Measurements from ENCODE around the gene PWWP2B.
"Not testable (repeated sequence)": the region's sequence is repeated elsewhere in the genome, so short reads cannot be mapped to it uniquely, and the experiment has no call there.

PWWP2B gene

DNA sequence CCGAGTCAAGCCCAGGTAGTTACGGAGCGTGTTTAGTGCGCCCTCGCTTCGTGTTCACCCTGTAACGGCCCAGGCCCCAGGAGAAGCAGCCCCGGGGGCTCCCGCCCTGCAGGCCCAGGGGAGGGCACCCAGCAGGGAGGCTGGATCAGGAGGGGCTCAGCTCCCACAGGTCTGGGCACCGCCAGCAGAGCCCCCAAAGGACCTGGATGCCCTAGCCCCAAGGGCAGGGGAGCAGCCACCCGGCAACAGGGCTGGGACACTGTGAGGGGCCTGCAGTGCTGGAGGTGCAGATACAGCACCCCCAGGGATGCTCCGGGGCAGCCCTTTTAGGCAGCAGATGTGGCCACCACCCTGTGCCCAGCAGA is 35.2 kb downstream of the PWWP2B start:
- Histone ChIP-seq H3K9me2 (ENCODE audit: low read depth, low read length) (no peaks in the 10 kb centered on the region), H3F3A (ENCODE audit: insufficient read depth, low read length) (no peaks in the 10 kb centered on the region), H2AFZ (ENCODE audit: low read length) (no peak overlapping the region), H3K9ac (ENCODE audit: low read length) (no peak overlapping the region), H3K4me2 (ENCODE audit: low read length) (no peak overlapping the region), H3K9me3 (ENCODE audit: low read length) (no peaks in the 10 kb centered on the region), H3K27me3 (ENCODE audit: insufficient read depth, low read length) (no peaks in the 10 kb centered on the region), H3K27ac (ENCODE audit: low read depth, low read length, poor library complexity, severe bottlenecking) (no peak overlapping the region), H3K79me2 (ENCODE audit: insufficient read depth, low read length) (no peaks in the 10 kb centered on the region), H3K4me1 (ENCODE audit: insufficient read depth, low read length, severe bottlenecking) (peaks cover 3% of the 10 kb centered on the region), H4K20me1 (ENCODE audit: insufficient read depth, low read length) (no peaks in the 10 kb centered on the region), H3K4me3 (ENCODE audit: low read depth, low read length, poor library complexity, severe bottlenecking) (no peak overlapping the region), H3K36me3 (ENCODE audit: insufficient read depth, low read length) (no peaks in the 10 kb centered on the region)
- no peak for TF ChIP-seq EZH2 (IDR thresholded peaks at IDR 0.05; ENCODE audit: borderline replicate concordance, low read length)
- no peak for TF ChIP-seq CTCF (IDR thresholded peaks at IDR 0.05; ENCODE audit: low read length)

- Histone ChIP-seq H4K20me1 (ENCODE audit: insufficient read depth, low read length) (no peaks in the 10 kb centered on the region), H3K4me2 (ENCODE audit: low read length) (no peak overlapping the region), H3K9me2 (ENCODE audit: low read depth, low read length) (no peaks in the 10 kb centered on the region), H3F3A (ENCODE audit: insufficient read depth, low read length) (no peaks in the 10 kb centered on the region), H3K9ac (ENCODE audit: low read length) (no peak overlapping the region), H3K4me3 (ENCODE audit: low read depth, low read length, poor library complexity, severe bottlenecking) (no peak overlapping the region), H3K79me2 (ENCODE audit: insufficient read depth, low read length) (no peaks in the 10 kb centered on the region), H3K27ac (ENCODE audit: low read depth, low read length, poor library complexity, severe bottlenecking) (no peak overlapping the region), H3K9me3 (ENCODE audit: low read length) (no peaks in the 10 kb centered on the region), H2AFZ (ENCODE audit: low read length) (no peak overlapping the region), H3K4me1 (ENCODE audit: insufficient read depth, low read length, severe bottlenecking) (peaks cover 3% of the 10 kb centered on the region), H3K27me3 (ENCODE audit: insufficient read depth, low read length) (no peaks in the 10 kb centered on the region), H3K36me3 (ENCODE audit: insufficient read depth, low read length) (no peaks in the 10 kb centered on the region)
- no peak for TF ChIP-seq CTCF (IDR thresholded peaks at IDR 0.05; ENCODE audit: low read length)
- TF ChIP-seq EZH2 (IDR thresholded peaks at IDR 0.05; ENCODE audit: borderline replicate concordance, low read length) = no peak
Measured at GRCh38 chr10:132433671-132434340, 36.8 kb downstream of the PWWP2B start.

DNA sequence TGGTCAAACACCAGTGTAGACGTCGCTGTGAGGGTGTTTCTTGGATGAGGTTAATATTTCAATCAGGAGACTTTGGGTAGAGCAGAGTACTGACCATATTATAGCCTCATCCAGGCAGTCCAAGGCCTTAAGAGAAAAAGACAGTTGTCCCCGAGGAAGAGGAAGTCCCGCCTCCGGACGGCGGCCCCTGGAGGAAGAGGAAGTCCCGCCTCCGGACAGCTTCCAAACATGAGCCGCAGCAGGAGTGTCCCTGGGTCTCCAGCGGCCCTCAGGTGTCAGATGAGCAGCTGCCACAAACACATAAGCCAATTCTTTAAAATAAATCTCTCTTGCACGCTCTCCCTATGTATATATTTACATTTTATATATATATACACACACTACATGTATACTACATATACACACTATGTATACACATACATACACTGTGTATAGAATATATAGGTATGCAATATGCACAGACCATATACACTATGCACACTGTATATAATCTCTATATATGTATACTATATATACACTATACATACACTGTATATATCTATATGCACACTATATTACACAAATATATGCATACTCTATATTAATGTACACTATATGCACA is 37.5 kb downstream of the PWWP2B start:
- TF ChIP-seq CTCF (IDR thresholded peaks at IDR 0.05; ENCODE audit: low read length) (no peak), EZH2 (IDR thresholded peaks at IDR 0.05; ENCODE audit: borderline replicate concordance, low read length) (no peak)
- no peaks in the 10 kb centered on the region for H4K20me1 ChIP-seq (ENCODE audit: insufficient read depth, low read length)
- H3F3A ChIP-seq (ENCODE audit: insufficient read depth, low read length) = no peaks in the 10 kb centered on the region
- no peak overlapping the region for H3K4me2 ChIP-seq (ENCODE audit: low read length)
- H3K9me2 ChIP-seq (ENCODE audit: low read depth, low read length) = no peaks in the 10 kb centered on the region
- no peak overlapping the region for H3K9ac ChIP-seq (ENCODE audit: low read length)
- H3K4me1 ChIP-seq (ENCODE audit: insufficient read depth, low read length, severe bottlenecking) = peaks cover 3% of the 10 kb centered on the region
- H3K27me3 ChIP-seq (ENCODE audit: insufficient read depth, low read length) = no peaks in the 10 kb centered on the region
- H3K79me2 ChIP-seq (ENCODE audit: insufficient read depth, low read length) = no peaks in the 10 kb centered on the region
- no peaks in the 10 kb centered on the region for H3K9me3 ChIP-seq (ENCODE audit: low read length)
- no peak overlapping the region for H3K27ac ChIP-seq (ENCODE audit: low read depth, low read length, poor library complexity, severe bottlenecking)
- H3K36me3 ChIP-seq (ENCODE audit: insufficient read depth, low read length) = no peaks in the 10 kb centered on the region
- no peak overlapping the region for H3K4me3 ChIP-seq (ENCODE audit: low read depth, low read length, poor library complexity, severe bottlenecking)
- H2AFZ ChIP-seq (ENCODE audit: low read length) = no peak overlapping the region

DNA sequence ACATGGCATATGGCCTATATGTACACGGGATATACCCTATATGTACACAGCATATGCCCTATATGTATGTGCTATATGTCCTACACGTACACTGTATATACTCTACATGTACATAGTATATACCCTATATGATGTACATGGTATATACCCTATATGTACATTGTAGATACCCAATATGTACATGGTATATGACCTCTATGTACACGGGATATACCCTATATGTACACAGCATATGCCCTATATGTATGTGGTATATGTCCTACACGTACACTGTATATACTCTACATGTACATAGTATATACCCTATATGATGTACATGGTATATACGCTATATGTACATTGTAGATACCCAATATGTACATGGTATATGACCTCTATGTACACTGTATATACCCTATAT is 38.3 kb downstream of the PWWP2B start:
- H3K36me3 ChIP-seq (ENCODE audit: insufficient read depth, low read length) = not testable (repeated sequence)

GRCh38 chr10:132436096-132436495 is 39.1 kb downstream of the PWWP2B start:
- H2AFZ ChIP-seq (ENCODE audit: low read length); H3K4me3 ChIP-seq (ENCODE audit: low read depth, low read length, poor library complexity, severe bottlenecking); H3K9me3 ChIP-seq (ENCODE audit: low read length); H3K36me3 ChIP-seq (ENCODE audit: insufficient read depth, low read length); H3K4me1 ChIP-seq (ENCODE audit: insufficient read depth, low read length, severe bottlenecking); H3K4me2 ChIP-seq (ENCODE audit: low read length); H3K27ac ChIP-seq (ENCODE audit: low read depth, low read length, poor library complexity, severe bottlenecking); H3K27me3 ChIP-seq (ENCODE audit: insufficient read depth, low read length); H3K9me2 ChIP-seq (ENCODE audit: low read depth, low read length); H3K9ac ChIP-seq (ENCODE audit: low read length); H3K79me2 ChIP-seq (ENCODE audit: insufficient read depth, low read length); H3F3A ChIP-seq (ENCODE audit: insufficient read depth, low read length); H4K20me1 ChIP-seq (ENCODE audit: insufficient read depth, low read length): not testable (repeated sequence)

More for the DNA sequence above, 38.3 kb downstream of the PWWP2B start:
- not testable (repeated sequence) for H3K27ac ChIP-seq (ENCODE audit: low read depth, low read length, poor library complexity, severe bottlenecking); H3K9me2 ChIP-seq (ENCODE audit: low read depth, low read length); H3K4me1 ChIP-seq (ENCODE audit: insufficient read depth, low read length, severe bottlenecking); H4K20me1 ChIP-seq (ENCODE audit: insufficient read depth, low read length); H3K9me3 ChIP-seq (ENCODE audit: low read length); H2AFZ ChIP-seq (ENCODE audit: low read length); H3K4me2 ChIP-seq (ENCODE audit: low read length); H3K27me3 ChIP-seq (ENCODE audit: insufficient read depth, low read length); H3K9ac ChIP-seq (ENCODE audit: low read length); H3F3A ChIP-seq (ENCODE audit: insufficient read depth, low read length); H3K4me3 ChIP-seq (ENCODE audit: low read depth, low read length, poor library complexity, severe bottlenecking); H3K79me2 ChIP-seq (ENCODE audit: insufficient read depth, low read length)

All from OCI-LY1 (cell line).